ENCODE measurements around the gene FLNB.

DNA sequence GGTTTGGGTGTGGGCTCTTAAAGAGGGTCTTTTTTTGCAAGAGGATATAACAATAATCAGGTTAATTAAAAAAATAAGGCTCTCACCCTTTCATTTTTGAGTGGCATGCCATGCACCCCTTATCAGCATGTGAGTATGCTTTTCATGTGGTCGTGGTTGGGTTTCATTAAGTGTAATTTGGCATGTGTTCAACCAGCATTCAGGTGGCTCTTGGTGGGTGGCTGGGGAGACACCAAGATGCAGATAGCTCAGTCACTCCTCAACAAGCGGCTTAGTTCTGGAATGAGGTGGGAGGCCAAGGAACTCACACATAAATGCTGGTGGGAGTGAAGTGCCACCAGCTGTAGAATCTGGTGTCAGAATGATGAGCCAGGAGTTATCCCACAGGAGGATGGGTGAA is 66.8 kb downstream of the FLNB start:
- TF ChIP-seq, protein P1, sequence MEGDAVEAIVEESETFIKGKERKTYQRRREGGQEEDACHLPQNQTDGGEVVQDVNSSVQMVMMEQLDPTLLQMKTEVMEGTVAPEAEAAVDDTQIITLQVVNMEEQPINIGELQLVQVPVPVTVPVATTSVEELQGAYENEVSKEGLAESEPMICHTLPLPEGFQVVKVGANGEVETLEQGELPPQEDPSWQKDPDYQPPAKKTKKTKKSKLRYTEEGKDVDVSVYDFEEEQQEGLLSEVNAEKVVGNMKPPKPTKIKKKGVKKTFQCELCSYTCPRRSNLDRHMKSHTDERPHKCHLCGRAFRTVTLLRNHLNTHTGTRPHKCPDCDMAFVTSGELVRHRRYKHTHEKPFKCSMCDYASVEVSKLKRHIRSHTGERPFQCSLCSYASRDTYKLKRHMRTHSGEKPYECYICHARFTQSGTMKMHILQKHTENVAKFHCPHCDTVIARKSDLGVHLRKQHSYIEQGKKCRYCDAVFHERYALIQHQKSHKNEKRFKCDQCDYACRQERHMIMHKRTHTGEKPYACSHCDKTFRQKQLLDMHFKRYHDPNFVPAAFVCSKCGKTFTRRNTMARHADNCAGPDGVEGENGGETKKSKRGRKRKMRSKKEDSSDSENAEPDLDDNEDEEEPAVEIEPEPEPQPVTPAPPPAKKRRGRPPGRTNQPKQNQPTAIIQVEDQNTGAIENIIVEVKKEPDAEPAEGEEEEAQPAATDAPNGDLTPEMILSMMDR (IDR thresholded peaks at IDR 0.05) = no peak
- TF ChIP-seq POLR2A (IDR thresholded peaks at IDR 0.05) = no peak
